ENCODE data around the gene DCBLD1. TPM values are rescaled to one million over a fixed set of nuclear protein-coding genes. Genes with fewer than 3 reads are reported as not detected.

DCBLD1 gene
- polyA plus RNA-seq, 1 donor (not counting 4 experiments of a cell fraction or from before 2014, with no cell fraction given) = 21.7 TPM

- H3K4me2 ChIP-seq (ENCODE audit: control insufficient read depth, extremely low read depth, insufficient read depth, low read depth, low read length) = peak overlapping the region; percentile 82
- no peaks in the 10 kb centered on the region for H4K20me1 ChIP-seq (ENCODE audit: control insufficient read depth, extremely low read depth, insufficient read depth, low read length)
- DNase-seq (ENCODE audit: low read depth, low spot score) (no peak), FAIRE-seq (peak; percentile 74)
- no peak for TF ChIP-seq CTCF (optimal IDR thresholded peaks at IDR 0.05 in 1 of 3, IDR thresholded peaks at IDR 0.05 in 1 of 3, conservative IDR thresholded peaks at IDR 0.05 in 1 of 3; ENCODE audit: extremely low read depth in 1 of 3, insufficient read depth in 2 of 3, low read length in 3 of 3)
- TF ChIP-seq EZH2 (IDR thresholded peaks at IDR 0.05; ENCODE audit: low read length) = no peak
- H2AFZ ChIP-seq (ENCODE audit: control insufficient read depth, low read length) = peak overlapping the region; percentile 79
- H3K9ac ChIP-seq (ENCODE audit: control insufficient read depth, extremely low read depth, insufficient read depth, low read length) = peak overlapping the region; percentile 26
- no peaks in the 10 kb centered on the region for H3K79me2 ChIP-seq (ENCODE audit: control insufficient read depth, insufficient read depth, low read length)
- no peaks in the 10 kb centered on the region for H3K9me3 ChIP-seq (ENCODE audit: control insufficient read depth, low read depth, low read length)
- no peaks in the 10 kb centered on the region for H3K27me3 ChIP-seq (ENCODE audit: control insufficient read depth, extremely low read depth, insufficient read depth, low read length)
- H3K4me3 ChIP-seq (ENCODE audit: control insufficient read depth in 2 of 3, extremely low read depth in 1 of 3, insufficient read depth in 2 of 3, low read depth in 1 of 3, low read length in 3 of 3) = peak overlapping the region in 1 of 3 experiments; percentile 46
- dilution Hi-C loops (cut with MboI; ENCODE audit: extremely low pct_ligation_motif_present, low sequenced_read_pairs) = no loop called here
- H3K9me1 ChIP-seq (ENCODE audit: control insufficient read depth, extremely low read depth, insufficient read depth, low read length) = no peaks in the 10 kb centered on the region
- H3K27ac ChIP-seq (ENCODE audit: control insufficient read depth, insufficient read depth, low read length) = peak overlapping the region; percentile 50
- no peaks in the 10 kb centered on the region for H3K36me3 ChIP-seq (ENCODE audit: control insufficient read depth in 2 of 2, extremely low read depth in 1 of 2, insufficient read depth in 2 of 2, low read length in 2 of 2)
- peaks cover 17% of the 10 kb centered on the region for H3K4me1 ChIP-seq (ENCODE audit: control insufficient read depth, extremely low read depth, insufficient read depth, low read length)
These were observed 18.5 kb upstream of the DCBLD1 start for GRCh38 chr6:117463762-117464665.

- peaks cover 17% of the 10 kb centered on the region for H3K4me1 ChIP-seq (ENCODE audit: control insufficient read depth, extremely low read depth, insufficient read depth, low read length)
- no peaks in the 10 kb centered on the region for H3K9me1 ChIP-seq (ENCODE audit: control insufficient read depth, extremely low read depth, insufficient read depth, low read length)
- H2AFZ ChIP-seq (ENCODE audit: control insufficient read depth, low read length) = no peak overlapping the region
- H3K27me3 ChIP-seq (ENCODE audit: control insufficient read depth, extremely low read depth, insufficient read depth, low read length) = no peaks in the 10 kb centered on the region
- H3K79me2 ChIP-seq (ENCODE audit: control insufficient read depth, insufficient read depth, low read length) = no peaks in the 10 kb centered on the region
- no peak overlapping the region for H3K9ac ChIP-seq (ENCODE audit: control insufficient read depth, extremely low read depth, insufficient read depth, low read length)
- H3K4me3 ChIP-seq (ENCODE audit: control insufficient read depth in 2 of 3, extremely low read depth in 1 of 3, insufficient read depth in 2 of 3, low read depth in 1 of 3, low read length in 3 of 3) = no peak overlapping the region
- peak; percentile 34 for FAIRE-seq
- DNase-seq (ENCODE audit: low read depth, low spot score) = no peak
- H4K20me1 ChIP-seq (ENCODE audit: control insufficient read depth, extremely low read depth, insufficient read depth, low read length) = no peaks in the 10 kb centered on the region
- H3K9me3 ChIP-seq (ENCODE audit: control insufficient read depth, low read depth, low read length) = no peaks in the 10 kb centered on the region
- dilution Hi-C loops (cut with MboI; ENCODE audit: extremely low pct_ligation_motif_present, low sequenced_read_pairs) = no loop called here
- no peak for TF ChIP-seq EZH2 (IDR thresholded peaks at IDR 0.05; ENCODE audit: low read length)
- TF ChIP-seq CTCF (optimal IDR thresholded peaks at IDR 0.05 in 1 of 3, IDR thresholded peaks at IDR 0.05 in 1 of 3, conservative IDR thresholded peaks at IDR 0.05 in 1 of 3; ENCODE audit: extremely low read depth in 1 of 3, insufficient read depth in 2 of 3, low read length in 3 of 3) = no peak
- H3K27ac ChIP-seq (ENCODE audit: control insufficient read depth, insufficient read depth, low read length) = no peak overlapping the region
- H3K4me2 ChIP-seq (ENCODE audit: control insufficient read depth, extremely low read depth, insufficient read depth, low read depth, low read length) = peak overlapping the region; percentile 82
- H3K36me3 ChIP-seq (ENCODE audit: control insufficient read depth in 2 of 2, extremely low read depth in 1 of 2, insufficient read depth in 2 of 2, low read length in 2 of 2) = no peaks in the 10 kb centered on the region
These were observed 17.8 kb upstream of the DCBLD1 start for GRCh38 chr6:117464700-117465099.

Data from keratinocyte (primary cell).